GM19397 (cell line): ENCODE measurements around the gene MC5R.
"Not testable (repeated sequence)": the region's sequence is repeated elsewhere in the genome, so short reads cannot be mapped to it uniquely, and the experiment has no call there.

Experiments
- ATAC-seq: cut with Tn5 transposase; IDR thresholded peaks from one replicate; pipeline ENCODE4 v1.9.1; 2021; ENCODE audit warnings: mild to moderate bottlenecking, moderate library complexity; ENCODE audit not compliant: unreplicated experiment

Gene MC5R

GRCh38 chr18:13836559-13836958 is 12.6 kb downstream of the MC5R start:
- ATAC-seq, result no peak

GRCh38 chr18:13849791-13850190 is 25.8 kb downstream of the MC5R start:
- no peak for ATAC-seq

DNA sequence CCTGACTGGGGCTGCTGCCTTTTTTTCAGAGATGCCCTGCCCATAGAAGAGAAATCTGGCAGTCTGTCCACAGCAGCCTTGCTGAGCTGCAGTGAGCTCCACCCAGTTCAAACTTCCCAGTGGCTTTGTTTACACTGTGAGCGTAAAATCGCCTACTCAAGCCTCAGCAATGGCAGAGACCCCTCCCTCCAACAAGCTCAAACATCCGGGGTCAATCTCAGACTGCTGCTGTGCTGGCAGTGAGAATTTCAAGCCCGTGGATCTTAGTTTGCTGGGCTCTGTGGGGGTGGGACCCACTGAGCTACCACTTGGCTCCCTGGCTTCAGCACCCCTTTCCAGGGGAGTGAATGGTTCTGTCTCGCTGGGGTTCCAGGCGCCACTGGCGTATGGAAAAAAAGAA is 38.9 kb downstream of the MC5R start:
- ATAC-seq, result not testable (repeated sequence)

DNA sequence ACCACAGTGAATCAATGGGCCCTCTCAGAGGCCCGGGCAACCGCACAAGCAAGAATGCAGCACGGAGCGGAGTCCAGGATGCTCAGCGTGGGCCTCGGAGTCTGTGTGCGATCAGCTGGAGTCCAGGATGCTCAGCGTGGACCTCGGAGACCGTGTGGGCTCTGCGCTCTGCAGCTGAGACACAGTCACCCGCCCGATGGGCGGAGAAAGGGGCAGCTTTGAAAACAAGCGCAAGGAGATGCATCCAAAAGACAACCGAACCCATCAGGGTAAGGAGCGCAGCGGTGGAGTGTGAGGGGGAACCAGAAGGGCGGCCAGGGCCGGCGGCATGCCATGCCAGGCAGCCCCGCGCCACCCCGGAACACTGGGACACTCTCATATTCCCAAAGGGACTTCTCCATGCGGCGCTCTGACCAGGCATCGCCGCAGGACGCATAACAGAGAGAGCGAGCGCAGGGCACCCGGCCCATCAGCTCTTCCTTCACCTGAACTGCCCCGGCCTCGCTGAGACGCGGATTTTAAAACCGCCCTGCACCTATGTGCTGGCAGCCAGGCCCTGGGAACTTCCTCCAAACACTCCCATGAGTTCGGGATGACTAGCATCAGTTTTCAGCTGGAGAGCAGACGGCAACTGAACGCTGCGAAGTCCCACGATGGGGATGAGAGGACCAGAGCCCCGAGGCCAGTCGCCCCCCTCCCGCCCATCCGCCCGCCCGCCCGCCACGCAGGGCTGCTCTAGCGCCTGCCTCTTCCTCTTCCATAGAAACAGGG is 44.7 kb downstream of the MC5R start:
- no peak for ATAC-seq

DNA sequence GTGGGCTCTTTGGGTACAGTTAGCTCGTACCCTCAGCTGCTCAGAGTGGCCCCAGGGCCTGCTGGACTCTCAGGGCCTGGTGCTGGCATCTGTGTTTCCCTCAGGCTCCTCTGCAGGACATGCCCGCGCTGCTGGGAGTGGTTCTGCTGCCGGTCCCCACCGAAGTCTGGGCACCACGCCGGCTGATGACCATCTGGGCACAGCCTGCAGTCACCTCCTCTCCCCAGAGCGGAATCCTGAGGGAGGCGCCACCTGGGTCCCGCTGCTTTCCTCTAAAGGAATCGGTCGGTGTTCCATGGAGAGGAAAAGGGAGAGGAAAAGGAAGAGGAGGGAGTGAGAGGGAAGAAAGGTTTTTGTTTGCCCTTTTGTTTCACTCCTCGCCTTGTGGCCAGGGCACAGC is 47.8 kb downstream of the MC5R start:
- ATAC-seq, result no peak

- no peak for ATAC-seq
These were observed 48.4 kb downstream of the MC5R start for GRCh38 chr18:13872373-13872772.

- ATAC-seq, result no peak
These were observed 49.0 kb downstream of the MC5R start for GRCh38 chr18:13872932-13873331.

GRCh38 chr18:13874558-13874957 is 50.6 kb downstream of the MC5R start:
- ATAC-seq, result no peak
